Esophagus muscularis mucosa (tissue), 3 donors: ENCODE results near the gene HEATR1.

Source experiments
- CTCF ChIP-seq, 3 experiments: fragments of 200-600 bp in 2 of 3; fragments of 450-650 bp in 1 of 3; sonication (generic) in 2 of 3; IDR thresholded peaks; one replicate each; pipeline ENCODE4 v1.5.1; 2017 to 2019; ENCODE audit warnings: antibody characterized with exemption in 3 of 3, mild to moderate bottlenecking in 2 of 3, moderate library complexity in 1 of 3
- POLR2A ChIP-seq: fragments of 450-650 bp; IDR thresholded peaks from one replicate; pipeline ENCODE4 v1.6.1; 2017; ENCODE audit warnings: antibody characterized with exemption, moderate library complexity, mild to moderate bottlenecking, low read depth

- TF ChIP-seq CTCF (IDR thresholded peaks at IDR 0.05) (no peak), POLR2A (no peak)
Measured at GRCh38 chr1:236509647-236510401, 94.5 kb downstream of the HEATR1 start.
